GM18511 (cell line): ENCODE measurements around the gene SOX2.

ENCODE experiments used
- ATAC-seq: cut with Tn5 transposase; IDR thresholded peaks from one replicate; pipeline ENCODE4 v1.9.1; 2021; ENCODE audit warnings: mild to moderate bottlenecking, moderate library complexity; ENCODE audit not compliant: unreplicated experiment

The SOX2 gene

GRCh38 chr3:181704421-181705085 is 7.2 kb upstream of the SOX2 start:
- ATAC-seq = no peak

GRCh38 chr3:181705086-181705480 is 6.6 kb upstream of the SOX2 start:
- ATAC-seq = no peak

- no peak for ATAC-seq
These were observed 3.7 kb upstream of the SOX2 start for GRCh38 chr3:181707980-181708379.

GRCh38 chr3:181709537-181710279 is 2.0 kb upstream of the SOX2 start:
- ATAC-seq = no peak

DNA sequence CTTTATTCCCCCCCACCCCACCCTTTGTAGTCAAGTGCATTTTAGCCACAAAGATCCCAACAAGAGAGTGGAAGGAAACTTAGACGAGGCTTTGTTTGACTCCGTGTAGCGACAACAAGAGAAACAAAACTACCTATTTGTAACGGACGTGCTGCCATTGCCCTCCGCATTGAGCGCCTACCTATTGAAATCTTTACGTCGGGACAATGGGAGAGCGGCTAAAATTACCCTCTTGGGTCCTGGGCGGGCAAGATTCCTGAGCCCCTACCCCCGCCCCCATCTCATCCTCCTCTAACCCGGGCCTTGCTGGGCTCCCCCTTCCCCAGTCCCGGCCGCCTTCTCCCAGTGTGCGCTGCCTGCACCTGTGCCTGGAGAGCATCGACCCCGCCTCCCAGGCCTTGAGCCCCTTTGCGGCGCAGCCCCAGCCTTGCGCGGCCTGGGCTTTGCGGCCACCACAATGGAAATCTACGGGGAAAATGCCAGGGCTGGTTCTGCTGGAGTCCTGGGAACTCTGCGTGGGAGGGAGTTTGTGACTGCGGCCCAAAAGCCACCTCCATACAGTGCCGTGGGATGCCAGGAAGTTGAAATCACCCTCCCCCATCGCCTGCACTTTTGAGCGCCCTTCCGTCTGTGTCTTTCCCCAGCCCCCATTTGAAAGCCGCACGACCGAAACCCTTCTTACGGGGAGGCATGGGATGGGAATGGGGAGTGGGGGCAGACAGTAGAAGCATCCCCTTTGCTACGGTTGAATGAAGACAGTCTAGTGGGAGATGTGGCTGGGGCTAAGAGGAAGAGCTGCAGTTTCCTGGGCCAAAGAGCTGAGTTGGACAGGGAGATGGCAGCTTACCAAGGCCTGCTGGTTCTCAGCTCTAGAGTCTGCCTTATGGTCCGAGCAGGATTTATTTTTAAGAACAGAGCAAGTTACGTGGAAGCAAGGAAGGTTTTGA is 1.1 kb upstream of the SOX2 start:
- no peak for ATAC-seq

DNA sequence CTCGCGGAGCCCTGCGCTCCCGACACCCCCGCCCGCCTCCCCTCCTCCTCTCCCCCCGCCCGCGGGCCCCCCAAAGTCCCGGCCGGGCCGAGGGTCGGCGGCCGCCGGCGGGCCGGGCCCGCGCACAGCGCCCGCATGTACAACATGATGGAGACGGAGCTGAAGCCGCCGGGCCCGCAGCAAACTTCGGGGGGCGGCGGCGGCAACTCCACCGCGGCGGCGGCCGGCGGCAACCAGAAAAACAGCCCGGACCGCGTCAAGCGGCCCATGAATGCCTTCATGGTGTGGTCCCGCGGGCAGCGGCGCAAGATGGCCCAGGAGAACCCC is 464 bp downstream of the SOX2 start:
- no peak for ATAC-seq

DNA sequence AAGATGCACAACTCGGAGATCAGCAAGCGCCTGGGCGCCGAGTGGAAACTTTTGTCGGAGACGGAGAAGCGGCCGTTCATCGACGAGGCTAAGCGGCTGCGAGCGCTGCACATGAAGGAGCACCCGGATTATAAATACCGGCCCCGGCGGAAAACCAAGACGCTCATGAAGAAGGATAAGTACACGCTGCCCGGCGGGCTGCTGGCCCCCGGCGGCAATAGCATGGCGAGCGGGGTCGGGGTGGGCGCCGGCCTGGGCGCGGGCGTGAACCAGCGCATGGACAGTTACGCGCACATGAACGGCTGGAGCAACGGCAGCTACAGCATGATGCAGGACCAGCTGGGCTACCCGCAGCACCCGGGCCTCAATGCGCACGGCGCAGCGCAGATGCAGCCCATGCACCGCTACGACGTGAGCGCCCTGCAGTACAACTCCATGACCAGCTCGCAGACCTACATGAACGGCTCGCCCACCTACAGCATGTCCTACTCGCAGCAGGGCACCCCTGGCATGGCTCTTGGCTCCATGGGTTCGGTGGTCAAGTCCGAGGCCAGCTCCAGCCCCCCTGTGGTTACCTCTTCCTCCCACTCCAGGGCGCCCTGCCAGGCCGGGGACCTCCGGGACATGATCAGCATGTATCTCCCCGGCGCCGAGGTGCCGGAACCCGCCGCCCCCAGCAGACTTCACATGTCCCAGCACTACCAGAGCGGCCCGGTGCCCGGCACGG is 991 bp downstream of the SOX2 start:
- no peak for ATAC-seq

GRCh38 chr3:181713280-181713647 is 1.5 kb downstream of the SOX2 start:
- no peak for ATAC-seq

DNA sequence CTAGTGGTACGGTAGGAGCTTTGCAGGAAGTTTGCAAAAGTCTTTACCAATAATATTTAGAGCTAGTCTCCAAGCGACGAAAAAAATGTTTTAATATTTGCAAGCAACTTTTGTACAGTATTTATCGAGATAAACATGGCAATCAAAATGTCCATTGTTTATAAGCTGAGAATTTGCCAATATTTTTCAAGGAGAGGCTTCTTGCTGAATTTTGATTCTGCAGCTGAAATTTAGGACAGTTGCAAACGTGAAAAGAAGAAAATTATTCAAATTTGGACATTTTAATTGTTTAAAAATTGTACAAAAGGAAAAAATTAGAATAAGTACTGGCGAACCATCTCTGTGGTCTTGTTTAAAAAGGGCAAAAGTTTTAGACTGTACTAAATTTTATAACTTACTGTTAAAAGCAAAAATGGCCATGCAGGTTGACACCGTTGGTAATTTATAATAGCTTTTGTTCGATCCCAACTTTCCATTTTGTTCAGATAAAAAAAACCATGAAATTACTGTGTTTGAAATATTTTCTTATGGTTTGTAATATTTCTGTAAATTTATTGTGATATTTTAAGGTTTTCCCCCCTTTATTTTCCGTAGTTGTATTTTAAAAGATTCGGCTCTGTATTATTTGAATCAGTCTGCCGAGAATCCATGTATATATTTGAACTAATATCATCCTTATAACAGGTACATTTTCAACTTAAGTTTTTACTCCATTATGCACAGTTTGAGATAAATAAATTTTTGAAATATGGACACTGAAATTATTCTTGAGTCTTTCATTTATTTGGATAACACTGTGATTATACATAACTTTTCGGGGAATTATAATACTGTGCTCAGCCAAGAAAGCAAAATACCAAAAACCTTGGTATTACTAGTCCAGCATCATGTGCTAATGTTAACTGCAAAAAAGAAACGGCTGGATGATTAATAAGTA is 2.2 kb downstream of the SOX2 start:
- ATAC-seq = no peak

DNA sequence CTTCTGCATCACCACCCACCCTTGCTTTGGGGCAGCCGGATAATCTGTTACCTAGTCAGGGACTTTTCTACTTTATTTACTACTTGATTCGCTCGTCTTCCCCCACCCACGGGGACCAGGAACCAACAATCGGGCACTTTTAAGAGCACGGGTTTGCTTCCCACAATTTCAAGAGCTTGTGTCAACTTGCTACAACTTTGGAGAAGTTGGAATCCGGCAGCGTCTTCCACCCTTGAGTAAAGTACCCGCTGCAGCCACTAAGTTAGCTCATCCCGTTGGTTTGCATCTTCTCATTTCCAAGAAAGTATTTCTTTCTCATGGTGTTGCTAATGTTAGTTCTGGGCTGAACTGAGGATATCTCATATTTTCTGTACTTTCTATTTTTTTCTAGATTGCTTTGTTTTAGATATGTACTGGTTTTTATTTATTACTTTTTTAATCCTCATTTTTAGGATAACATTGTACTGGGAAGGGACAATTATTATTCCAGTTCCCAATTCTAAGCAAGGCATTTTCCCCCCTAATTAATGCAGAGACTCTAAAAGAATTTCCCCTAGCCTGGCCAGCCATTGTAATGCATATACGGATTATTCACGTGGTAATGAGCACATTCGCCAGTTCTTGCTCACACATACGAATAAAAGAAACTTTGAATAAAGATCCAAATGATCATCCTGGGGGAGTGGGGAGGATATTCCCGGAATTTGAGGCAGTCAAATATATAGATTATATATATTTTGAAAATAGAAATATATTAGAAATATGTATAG is 4.0 kb downstream of the SOX2 start:
- no peak for ATAC-seq

GRCh38 chr3:181716966-181717365 is 5.2 kb downstream of the SOX2 start:
- ATAC-seq = no peak

- ATAC-seq = no peak
These were observed 5.9 kb downstream of the SOX2 start for GRCh38 chr3:181717549-181718171.

- no peak for ATAC-seq
These were observed 6.6 kb downstream of the SOX2 start for GRCh38 chr3:181718369-181718768.

DNA sequence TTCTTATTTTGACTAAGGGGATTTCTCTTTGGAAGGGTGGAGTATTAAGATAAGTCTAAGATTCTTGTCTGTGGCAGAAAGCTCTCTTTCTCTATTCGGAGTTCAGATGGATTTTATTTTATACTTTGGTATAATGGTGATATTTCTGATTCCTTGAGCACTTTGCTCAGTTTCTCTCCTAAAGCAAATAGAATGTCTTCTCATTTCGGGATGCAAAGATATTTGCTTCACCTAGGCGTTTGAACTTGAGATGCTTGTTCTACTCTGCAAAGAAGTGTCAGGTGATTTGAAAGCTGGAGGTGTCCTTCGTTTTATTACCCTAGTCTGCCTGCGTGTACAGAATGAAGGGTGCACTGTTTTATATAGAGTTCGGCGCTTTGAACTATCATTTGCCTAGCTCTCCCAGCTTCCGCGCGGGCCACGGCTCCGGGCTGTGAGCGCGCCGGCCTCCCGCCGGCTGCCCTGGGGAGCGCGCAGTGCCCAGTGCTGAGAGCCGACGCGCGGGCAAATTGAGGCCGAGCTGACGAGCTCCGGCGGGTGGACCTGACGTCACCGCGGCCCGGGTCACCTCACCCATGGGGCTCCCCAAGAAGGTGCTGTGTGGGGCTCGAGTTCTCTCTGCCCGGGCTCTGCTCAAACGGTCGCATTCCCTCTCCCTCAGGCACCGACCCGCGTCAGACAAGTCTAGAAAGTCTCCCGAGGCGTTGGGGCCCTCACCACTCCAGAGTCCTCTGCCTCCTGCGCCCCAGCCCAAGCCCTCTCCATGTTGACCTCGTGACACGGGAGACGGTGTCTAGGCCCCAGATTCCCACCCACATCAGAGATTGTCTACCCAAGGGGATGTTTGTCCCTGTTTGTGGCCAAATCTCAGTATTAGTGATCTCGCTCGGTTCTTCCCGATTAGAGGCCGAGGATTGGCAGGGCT is 7.5 kb downstream of the SOX2 start:
- ATAC-seq = no peak

DNA sequence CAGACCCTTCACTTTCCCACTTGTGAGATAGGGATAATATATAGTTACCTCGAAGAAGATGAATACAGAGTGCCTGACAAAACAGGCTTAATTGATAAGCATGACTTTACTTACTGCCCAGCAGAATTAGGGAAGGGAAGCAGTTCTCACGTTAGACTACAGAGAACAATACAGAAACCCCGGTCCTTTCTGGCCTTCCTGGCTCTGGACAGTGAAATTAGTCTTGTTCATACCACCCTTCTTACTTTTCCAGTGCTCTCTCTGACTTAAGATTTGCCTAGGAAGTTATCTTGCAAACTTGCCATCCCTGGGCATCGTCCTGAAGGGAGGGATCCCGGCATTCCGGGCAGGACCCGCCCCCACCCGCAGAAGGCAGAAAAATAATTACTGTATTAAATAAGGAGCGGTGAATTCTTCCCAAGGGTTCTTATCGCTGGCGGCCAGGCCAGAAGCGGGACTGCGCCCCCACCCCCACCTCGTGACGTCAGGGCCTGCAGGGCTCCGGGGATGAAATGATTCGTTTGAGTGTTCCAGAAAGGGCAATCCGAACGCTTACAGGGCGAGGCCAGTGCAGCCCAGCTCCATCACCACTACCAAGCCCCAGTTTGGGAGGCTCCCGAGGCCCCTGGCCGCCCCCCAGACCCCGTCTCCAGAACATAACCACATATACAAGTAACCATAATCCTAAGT is 8.4 kb downstream of the SOX2 start:
- no peak for ATAC-seq

- ATAC-seq = no peak
These were observed 9.5 kb downstream of the SOX2 start for GRCh38 chr3:181721046-181721875.
